ENCODE results near the gene CDH5.

CDH5 gene

GRCh38 chr16:66381585-66382170 lies 15.2 kb downstream of the CDH5 start:
- no peak overlapping the region for H3K4me3 ChIP-seq (ENCODE audit: low read depth, low read length)
- no peaks in the 10 kb centered on the region for H3K4me1 ChIP-seq
- no peak for TF ChIP-seq CTCF (IDR thresholded peaks at IDR 0.05; ENCODE audit: low read depth, low read length)
- no peaks in the 10 kb centered on the region for H3K9me3 ChIP-seq
- no peak for DNase-seq
- no peaks in the 10 kb centered on the region for H3K36me3 ChIP-seq
- no peaks in the 10 kb centered on the region for H3K27me3 ChIP-seq

GRCh38 chr16:66382171-66382965 lies 15.9 kb downstream of the CDH5 start:
- Histone ChIP-seq H3K9me3 (no peaks in the 10 kb centered on the region), H3K27me3 (no peaks in the 10 kb centered on the region), H3K4me3 (ENCODE audit: low read depth, low read length) (no peak overlapping the region), H3K36me3 (no peaks in the 10 kb centered on the region), H3K4me1 (no peaks in the 10 kb centered on the region)
- TF ChIP-seq CTCF (IDR thresholded peaks at IDR 0.05; ENCODE audit: low read depth, low read length), result no peak
- DNase-seq, result no peak

GRCh38 chr16:66382966-66383299 lies 16.4 kb downstream of the CDH5 start:
- no peak overlapping the region for H3K4me3 ChIP-seq (ENCODE audit: low read depth, low read length)
- no peaks in the 10 kb centered on the region for H3K27me3 ChIP-seq
- no peak for TF ChIP-seq CTCF (IDR thresholded peaks at IDR 0.05; ENCODE audit: low read depth, low read length)
- H3K4me1 ChIP-seq, result no peaks in the 10 kb centered on the region
- no peak for DNase-seq
- H3K9me3 ChIP-seq, result no peaks in the 10 kb centered on the region
- H3K36me3 ChIP-seq, result no peaks in the 10 kb centered on the region

GRCh38 chr16:66383551-66383950 lies 17.1 kb downstream of the CDH5 start:
- H3K4me3 ChIP-seq (ENCODE audit: low read depth, low read length), result no peak overlapping the region
- no peaks in the 10 kb centered on the region for H3K27me3 ChIP-seq
- no peak for TF ChIP-seq CTCF (IDR thresholded peaks at IDR 0.05; ENCODE audit: low read depth, low read length)
- no peaks in the 10 kb centered on the region for H3K36me3 ChIP-seq
- no peaks in the 10 kb centered on the region for H3K4me1 ChIP-seq
- no peaks in the 10 kb centered on the region for H3K9me3 ChIP-seq
- no peak for DNase-seq

- Histone ChIP-seq H3K4me3 (ENCODE audit: low read depth, low read length) (no peak overlapping the region), H3K36me3 (no peaks in the 10 kb centered on the region), H3K4me1 (no peaks in the 10 kb centered on the region), H3K27me3 (no peaks in the 10 kb centered on the region), H3K9me3 (no peaks in the 10 kb centered on the region)
- no peak for DNase-seq
- TF ChIP-seq CTCF (IDR thresholded peaks at IDR 0.05; ENCODE audit: low read depth, low read length), result no peak
These were observed 18.9 kb downstream of the CDH5 start for GRCh38 chr16:66385415-66385814.

All from BE2C (cell line).